Keratinocyte (primary cell): ENCODE data around the gene RPL38. TPM values are rescaled to one million over a fixed set of nuclear protein-coding genes. Genes with fewer than 3 reads are reported as not detected.

Source experiments
- DNase-seq: peaks from one replicate; pipeline ENCODE4 v3.0.0-alpha.2; 2011; ENCODE audit warnings: low read depth, missing footprints, low spot score
- FAIRE-seq: peaks from 2 replicates; lab custom pipeline; 2011; peaks lifted over from hg19 to GRCh38; lab: Jason Lieb, UNC
- H2AFZ ChIP-seq: 2 replicates; pipeline ENCODE4 v1.6.0; 2012; ENCODE audit warnings: low read length, control low read depth, inconsistent platforms; ENCODE audit not compliant: control insufficient read depth
- H3K27ac ChIP-seq: 2 replicates; pipeline ENCODE4 v1.5.1; 2011; ENCODE audit warnings: low read length; ENCODE audit not compliant: control insufficient read depth, insufficient read depth
- H3K27me3 ChIP-seq: 3 replicates; pipeline ENCODE4 v1.6.0; 2011; ENCODE audit warnings: low read length; ENCODE audit not compliant: control insufficient read depth, insufficient read depth; ENCODE audit errors: extremely low read depth
- H3K36me3 ChIP-seq, 2 experiments: 2 replicates in 1 of 2; 3 replicates in 1 of 2; pipeline ENCODE4 v1.5.1; 2011; ENCODE audit warnings: low read length in 2 of 2, mild to moderate bottlenecking in 1 of 2; ENCODE audit not compliant: control insufficient read depth in 2 of 2, insufficient read depth in 2 of 2; ENCODE audit errors: extremely low read depth in 1 of 2
- H3K4me1 ChIP-seq: 3 replicates; pipeline ENCODE4 v1.5.1; 2011; ENCODE audit warnings: low read length; ENCODE audit not compliant: control insufficient read depth, insufficient read depth; ENCODE audit errors: extremely low read depth
- H3K4me2 ChIP-seq: 3 replicates; pipeline ENCODE4 v1.6.0; 2011; ENCODE audit warnings: low read depth, low read length; ENCODE audit not compliant: control insufficient read depth, insufficient read depth; ENCODE audit errors: extremely low read depth
- H3K4me3 ChIP-seq, 3 experiments: fragments of 200-600 bp in 1 of 3; sonication (generic) in 1 of 3; 2 replicates in 2 of 3; 3 replicates in 1 of 3; pipeline ENCODE4 v1.5.1; 2011 to 2016; ENCODE audit warnings: low read length in 3 of 3, mild to moderate bottlenecking in 3 of 3, control low read depth in 2 of 3, inconsistent platforms in 1 of 3, low read depth in 1 of 3, mixed read lengths in 1 of 3, mixed run types in 1 of 3, moderate library complexity in 1 of 3; ENCODE audit not compliant: control insufficient read depth in 2 of 3, insufficient read depth in 2 of 3; ENCODE audit errors: extremely low read depth in 1 of 3
- H3K79me2 ChIP-seq: 2 replicates; pipeline ENCODE4 v1.6.0; 2012; ENCODE audit warnings: low read length; ENCODE audit not compliant: control insufficient read depth, insufficient read depth
- H3K9ac ChIP-seq: 3 replicates; pipeline ENCODE4 v1.6.0; 2011; ENCODE audit warnings: low read length; ENCODE audit not compliant: control insufficient read depth, insufficient read depth; ENCODE audit errors: extremely low read depth
- H3K9me1 ChIP-seq: 3 replicates; pipeline ENCODE4 v1.6.0; 2011; ENCODE audit warnings: low read length; ENCODE audit not compliant: control insufficient read depth, insufficient read depth; ENCODE audit errors: extremely low read depth
- H3K9me3 ChIP-seq: 2 replicates; pipeline ENCODE4 v1.5.1; 2012; ENCODE audit warnings: low read depth, low read length; ENCODE audit not compliant: control insufficient read depth
- H4K20me1 ChIP-seq: 3 replicates; pipeline ENCODE4 v1.6.0; 2011; ENCODE audit warnings: low read length; ENCODE audit not compliant: control insufficient read depth, insufficient read depth; ENCODE audit errors: extremely low read depth
- EZH2 ChIP-seq: IDR thresholded peaks from one replicate; pipeline ENCODE4 v1.6.1; 2012; ENCODE audit warnings: inconsistent platforms, mild to moderate bottlenecking, low read length, moderate library complexity
- dilution Hi-C: fragments of 300-500 bp; cut with MboI; formaldehyde crosslinking; loops from one replicate; pipeline ENCODE4 v1.7.0; 2020; ENCODE audit warnings: low sequenced_read_pairs; ENCODE audit not compliant: extremely low pct_ligation_motif_present
- polyA plus RNA-seq, 5 experiments: library from polyadenylated mRNA; depleted of rRNA in 3 of 5; stranded (reverse) in 3 of 5; stranded (forward) in 1 of 5; unstranded in 1 of 5; fragments of >200 nt; gene quantifications; 1 replicate in 1 of 5; 2 replicates in 3 of 5; 3 replicates in 1 of 5; pipeline versions ENCODE4 v1.2.1 to v1.2.3, GENCODE V29; 2011 to 2012; ENCODE audit warnings: missing spikeins in 2 of 5, low read depth in 1 of 5, low replicate concordance in 1 of 5
- TF ChIP-seq, protein P1 (sequence below), 3 experiments: IDR thresholded peaks in 1 of 3; conservative IDR thresholded peaks in 1 of 3; optimal IDR thresholded peaks in 1 of 3; 2 replicates in 2 of 3; 3 replicates in 1 of 3; pipeline versions ENCODE3 to v1.5.1; 2011; ENCODE audit warnings: low read length in 3 of 3, mild to moderate bottlenecking in 3 of 3, moderate library complexity in 2 of 3, control low read depth in 1 of 3, inconsistent platforms in 1 of 3; ENCODE audit not compliant: insufficient read depth in 2 of 3; ENCODE audit errors: extremely low read depth in 1 of 3

RPL38 gene
- polyA plus RNA-seq, 1 donor (not counting 4 experiments of a cell fraction or from before 2014, with no cell fraction given) = 1,779 TPM

- H2AFZ ChIP-seq = no peak overlapping the region
- H3K4me3 ChIP-seq = no peak overlapping the region
- no peaks in the 10 kb centered on the region for H3K36me3 ChIP-seq
- TF ChIP-seq EZH2 = no peak
- TF ChIP-seq, protein P1, sequence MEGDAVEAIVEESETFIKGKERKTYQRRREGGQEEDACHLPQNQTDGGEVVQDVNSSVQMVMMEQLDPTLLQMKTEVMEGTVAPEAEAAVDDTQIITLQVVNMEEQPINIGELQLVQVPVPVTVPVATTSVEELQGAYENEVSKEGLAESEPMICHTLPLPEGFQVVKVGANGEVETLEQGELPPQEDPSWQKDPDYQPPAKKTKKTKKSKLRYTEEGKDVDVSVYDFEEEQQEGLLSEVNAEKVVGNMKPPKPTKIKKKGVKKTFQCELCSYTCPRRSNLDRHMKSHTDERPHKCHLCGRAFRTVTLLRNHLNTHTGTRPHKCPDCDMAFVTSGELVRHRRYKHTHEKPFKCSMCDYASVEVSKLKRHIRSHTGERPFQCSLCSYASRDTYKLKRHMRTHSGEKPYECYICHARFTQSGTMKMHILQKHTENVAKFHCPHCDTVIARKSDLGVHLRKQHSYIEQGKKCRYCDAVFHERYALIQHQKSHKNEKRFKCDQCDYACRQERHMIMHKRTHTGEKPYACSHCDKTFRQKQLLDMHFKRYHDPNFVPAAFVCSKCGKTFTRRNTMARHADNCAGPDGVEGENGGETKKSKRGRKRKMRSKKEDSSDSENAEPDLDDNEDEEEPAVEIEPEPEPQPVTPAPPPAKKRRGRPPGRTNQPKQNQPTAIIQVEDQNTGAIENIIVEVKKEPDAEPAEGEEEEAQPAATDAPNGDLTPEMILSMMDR (optimal IDR thresholded peaks at IDR 0.05 in 1 of 3, IDR thresholded peaks at IDR 0.05 in 1 of 3, conservative IDR thresholded peaks at IDR 0.05 in 1 of 3; ENCODE audit: extremely low read depth in 1 of 3, insufficient read depth in 2 of 3, low read length in 3 of 3) = no peak
- H3K27me3 ChIP-seq = peaks cover 5% of the 10 kb centered on the region
- H3K9ac ChIP-seq = no peak overlapping the region
- H3K27ac ChIP-seq = no peak overlapping the region
- no peaks in the 10 kb centered on the region for H3K4me1 ChIP-seq
- FAIRE-seq = no peak
- no peak for DNase-seq
- no peak overlapping the region for H3K4me2 ChIP-seq
- H3K79me2 ChIP-seq = no peaks in the 10 kb centered on the region
- dilution Hi-C loops = no loop called here
- H3K9me1 ChIP-seq = no peaks in the 10 kb centered on the region
- no peaks in the 10 kb centered on the region for H3K9me3 ChIP-seq
- H4K20me1 ChIP-seq = no peaks in the 10 kb centered on the region
Measured at GRCh38 chr17:74222399-74222798, 18.9 kb downstream of the RPL38 start.

DNA sequence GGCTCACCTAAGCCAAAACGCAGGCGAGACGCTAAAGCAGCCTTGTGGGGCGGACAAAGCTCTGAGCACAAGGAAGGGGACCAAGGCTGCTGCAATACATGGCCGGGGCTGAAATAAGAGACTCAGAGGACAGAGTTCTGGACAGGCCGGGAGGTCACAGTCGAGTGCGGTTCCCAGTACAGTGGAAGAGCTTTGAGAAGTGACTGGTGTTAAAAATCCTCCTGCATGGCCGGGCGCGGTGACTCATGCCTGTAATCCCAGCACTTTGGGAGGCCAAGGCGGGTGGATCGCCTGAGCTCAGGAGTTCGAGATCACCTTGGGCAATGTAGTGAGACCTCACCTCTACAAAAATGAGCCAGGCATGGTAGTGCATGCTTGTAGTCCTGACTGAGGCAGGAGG is 20.4 kb downstream of the RPL38 start:
- no peaks in the 10 kb centered on the region for H3K79me2 ChIP-seq

More for the DNA sequence above, 20.4 kb downstream of the RPL38 start:
- Histone ChIP-seq H3K9me3 (no peaks in the 10 kb centered on the region), H4K20me1 (no peaks in the 10 kb centered on the region), H3K4me2 (no peak overlapping the region), H3K36me3 (no peaks in the 10 kb centered on the region), H2AFZ (no peak overlapping the region), H3K27me3 (peaks cover 5% of the 10 kb centered on the region), H3K4me3 (no peak overlapping the region), H3K9me1 (no peaks in the 10 kb centered on the region), H3K4me1 (no peaks in the 10 kb centered on the region), H3K27ac (no peak overlapping the region), H3K9ac (no peak overlapping the region)
- dilution Hi-C loops = no loop called here
- no peak for TF ChIP-seq EZH2
- TF ChIP-seq, protein P1 (optimal IDR thresholded peaks at IDR 0.05 in 1 of 3, IDR thresholded peaks at IDR 0.05 in 1 of 3, conservative IDR thresholded peaks at IDR 0.05 in 1 of 3; ENCODE audit: extremely low read depth in 1 of 3, insufficient read depth in 2 of 3, low read length in 3 of 3) = no peak
- DNase-seq (no peak), FAIRE-seq (no peak)
